AG04450 (cell line): Measurements from ENCODE around the gene TDP1. TPM values are rescaled to one million over a fixed set of nuclear protein-coding genes. Genes with fewer than 3 reads are reported as not detected.
A peak's percentile ranks its signal among the peaks of the same experiment; 100 is the strongest.

Experiments
- CTCF ChIA-PET: fragments of 300-600, 350-600 bp; formaldehyde crosslinking; extraction: SDS; loops from one replicate; lab custom pipeline; 2022; ENCODE audit warnings: antibody characterized with exemption, inconsistent platforms; lab: Charles Lee
- POLR2A ChIA-PET: fragments of 350-600 bp; formaldehyde crosslinking; extraction: SDS; loops from one replicate; lab custom pipeline; 2021; ENCODE audit warnings: antibody characterized with exemption, inconsistent platforms; lab: Yijun Ruan, JAX
- DNase-seq: peaks from one replicate; pipeline ENCODE4 v3.0.0-alpha.2; 2011; ENCODE audit warnings: low read depth, low spot score
- H3K27ac ChIP-seq: one replicate; pipeline ENCODE4 v1.5.1; 2012; ENCODE audit warnings: low read depth, low read length, control low read depth
- H3K27me3 ChIP-seq: one replicate; pipeline ENCODE4 v1.6.0; 2012; ENCODE audit warnings: low read length; ENCODE audit not compliant: control insufficient read depth, insufficient read depth
- H3K4me3 ChIP-seq: 2 replicates; pipeline ENCODE4 v1.5.1; 2011; ENCODE audit warnings: mild to moderate bottlenecking, low read depth, low read length, control low read depth
- H3K9me3 ChIP-seq: 2 replicates; pipeline ENCODE4 v1.5.1; 2012; ENCODE audit warnings: low read length; ENCODE audit not compliant: control insufficient read depth, insufficient read depth
- CTCF ChIP-seq: IDR thresholded peaks from 2 replicates; pipeline ENCODE4 v1.5.1; 2011; ENCODE audit warnings: low read depth, low read length, control low read depth, inconsistent platforms
- polyA plus RNA-seq: library from polyadenylated mRNA; depleted of rRNA; stranded (reverse); fragments of >200 nt; gene quantifications from 2 replicates; pipeline ENCODE4 v1.2.3, GENCODE V29; 2011

The TDP1 gene
- polyA plus RNA-seq, 1 experiment: 19.0 TPM

- ChIA-PET POLR2A (no interaction called here), CTCF (interaction anchor here (0.6 to 1.5 kb wide), 2 partner anchors 497 to 872 kb away, joined by 3 to 5 read pairs; no protein-coding TSS in a partner anchor)
- H3K27ac ChIP-seq: peak overlapping the region; percentile 54
- TF ChIP-seq CTCF: no peak
- H3K9me3 ChIP-seq: no peaks in the 10 kb centered on the region
- peak; percentile 69 for DNase-seq
- no peak overlapping the region for H3K4me3 ChIP-seq
- no peaks in the 10 kb centered on the region for H3K27me3 ChIP-seq
These were observed 43.0 kb upstream of the TDP1 start for GRCh38 chr14:89912667-89913211.

- no peaks in the 10 kb centered on the region for H3K9me3 ChIP-seq
- H3K27me3 ChIP-seq: no peaks in the 10 kb centered on the region
- H3K4me3 ChIP-seq: no peak overlapping the region
- ChIA-PET POLR2A (interaction anchor here (0.6 kb wide), 1 partner anchor 18 kb away, joined by 5 read pairs; no protein-coding TSS in a partner anchor), CTCF (interaction anchor here (0.5 to 1.9 kb wide), 29 partner anchors 10 to 888 kb away, joined by 3 to 9 read pairs (median 3); no protein-coding TSS in a partner anchor)
- peak; percentile 97 for TF ChIP-seq CTCF
- DNase-seq: no peak
- H3K27ac ChIP-seq: no peak overlapping the region
These were observed 40.4 kb upstream of the TDP1 start for GRCh38 chr14:89915114-89915878.

- no peak for TF ChIP-seq CTCF
- Histone ChIP-seq H3K27ac (no peak overlapping the region), H3K9me3 (no peaks in the 10 kb centered on the region), H3K4me3 (no peak overlapping the region), H3K27me3 (no peaks in the 10 kb centered on the region)
- ChIA-PET POLR2A (no interaction called here), CTCF (interaction anchor here (1.0 kb wide), 2 partner anchors 16 to 741 kb away, joined by 3 read pairs; no protein-coding TSS in a partner anchor)
- no peak for DNase-seq
These were observed 37.0 kb upstream of the TDP1 start for GRCh38 chr14:89918721-89919120.

- peak overlapping the region; percentile 34 for H3K27ac ChIP-seq
These were observed 35.7 kb upstream of the TDP1 start for GRCh38 chr14:89920056-89920455.

More at GRCh38 chr14:89920056-89920455, 35.7 kb upstream of the TDP1 start:
- TF ChIP-seq CTCF: no peak
- H3K4me3 ChIP-seq: no peak overlapping the region
- no peaks in the 10 kb centered on the region for H3K27me3 ChIP-seq
- POLR2A ChIA-PET: no interaction called here
- no peaks in the 10 kb centered on the region for H3K9me3 ChIP-seq
- no peak for DNase-seq
- CTCF ChIA-PET: interaction anchor here (0.9 kb wide), 1 partner anchor 892 kb away, joined by 3 read pairs; no protein-coding TSS in a partner anchor
